HEK293T (cell line): ENCODE measurements around the gene SRD5A1.

Source experiments
- ARNT ChIP-seq: fragments of 450-650 bp; IDR thresholded peaks from 2 replicates; pipeline ENCODE4 v1.6.1; 2017; ENCODE audit warnings: mild to moderate bottlenecking
- BHLHE40 ChIP-seq: fragments of 450-650 bp; IDR thresholded peaks from 2 replicates; pipeline ENCODE4 v1.6.1; 2016; ENCODE audit warnings: mild to moderate bottlenecking, moderate library complexity, borderline replicate concordance
- CTBP1 ChIP-seq: fragments of 450-650 bp; IDR thresholded peaks from 2 replicates; pipeline ENCODE4 v1.6.1; 2016; ENCODE audit warnings: borderline replicate concordance
- ELF4 ChIP-seq: fragments of 450-650 bp; IDR thresholded peaks from 2 replicates; pipeline ENCODE4 v1.6.1; 2017; ENCODE audit warnings: antibody characterized with exemption
- FOXA1 ChIP-seq: fragments of 450-650 bp; IDR thresholded peaks from 2 replicates; pipeline ENCODE4 v1.6.1; 2016; ENCODE audit warnings: mild to moderate bottlenecking
- FOXK2 ChIP-seq: fragments of 450-650 bp; IDR thresholded peaks from 2 replicates; pipeline ENCODE4 v1.6.1; 2016; ENCODE audit warnings: mild to moderate bottlenecking
- FOXM1 ChIP-seq: fragments of 450-650 bp; IDR thresholded peaks from 2 replicates; pipeline ENCODE4 v1.6.1; 2017; ENCODE audit warnings: mild to moderate bottlenecking, borderline replicate concordance
- LEF1 ChIP-seq: fragments of 450-650 bp; IDR thresholded peaks from 2 replicates; pipeline ENCODE4 v1.6.1; 2017; ENCODE audit warnings: mild to moderate bottlenecking, borderline replicate concordance
- NFRKB ChIP-seq: fragments of 450-650 bp; IDR thresholded peaks from 2 replicates; pipeline ENCODE4 v1.6.1; 2016; ENCODE audit warnings: mild to moderate bottlenecking, moderate library complexity
- SP1 ChIP-seq: fragments of 450-650 bp; IDR thresholded peaks from 2 replicates; pipeline ENCODE4 v1.6.1; 2017
- SUZ12 ChIP-seq: fragments of 450-650 bp; IDR thresholded peaks from 2 replicates; pipeline ENCODE4 v1.6.1; 2016; ENCODE audit warnings: mild to moderate bottlenecking

DNA sequence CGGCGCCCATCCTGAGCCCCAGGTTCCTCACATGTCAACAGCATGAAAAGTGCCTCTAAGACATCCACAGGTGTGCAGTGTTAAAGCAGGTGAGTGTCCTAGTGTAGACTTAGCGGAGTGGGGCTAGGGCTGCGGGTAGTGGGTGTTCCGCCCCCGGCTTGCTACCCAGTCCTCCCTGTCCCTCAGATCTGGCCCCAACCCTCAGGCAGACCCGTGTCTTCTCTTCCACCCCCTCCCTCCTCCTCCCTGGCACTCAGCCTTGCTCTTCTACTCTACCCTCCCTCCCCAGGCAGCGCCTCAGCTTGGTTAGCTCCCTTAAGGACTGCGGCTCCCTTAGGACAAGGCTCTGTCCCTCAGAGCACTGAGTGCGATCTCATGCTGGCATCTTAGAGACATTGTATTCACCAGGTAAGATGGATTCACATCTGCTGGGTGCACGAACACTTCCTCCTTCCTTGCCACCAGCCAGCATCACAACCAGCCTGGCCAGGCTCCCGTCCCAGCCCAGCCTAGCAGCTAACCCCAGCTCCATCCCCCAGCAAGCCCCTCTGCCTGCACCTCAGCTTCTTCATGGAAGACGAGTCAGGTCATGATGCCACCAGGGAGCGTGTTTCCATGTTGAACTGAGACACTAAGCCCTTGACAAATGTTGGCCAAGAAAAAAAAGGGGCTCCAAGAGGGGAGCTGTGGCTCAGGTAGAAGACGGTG, 47.1 kb upstream of the SRD5A1 start:
- TF ChIP-seq FOXM1 (no peak), FOXK2 (no peak), CTBP1 (no peak), SUZ12 (no peak), SP1 (no peak), LEF1 (no peak), NFRKB (no peak), ELF4 (no peak), ARNT (no peak), BHLHE40 (no peak), FOXA1 (no peak)
